Endothelial cell (in vitro differentiated cells): Measurements from ENCODE around the gene POLE4. TPM values are rescaled to one million over a fixed set of nuclear protein-coding genes. Genes with fewer than 3 reads are reported as not detected.

Experiments
- DNase-seq: peaks from one replicate; pipeline ENCODE4 v3.0.0; 2021; ENCODE audit warnings: low spot score
- H3K27ac Mint-ChIP-seq: one replicate; pipeline ENCODE4 v1.8.0; 2021; ENCODE audit warnings: mixed read lengths, inconsistent platforms; ENCODE audit not compliant: unreplicated experiment
- H3K27me3 Mint-ChIP-seq: one replicate; pipeline ENCODE4 v1.8.0; 2021; ENCODE audit warnings: mild to moderate bottlenecking, moderate library complexity, mixed read lengths, inconsistent platforms; ENCODE audit not compliant: unreplicated experiment
- H3K36me3 Mint-ChIP-seq: one replicate; pipeline ENCODE4 v1.8.0; 2021; ENCODE audit warnings: mild to moderate bottlenecking, low read depth, mixed read lengths, inconsistent platforms; ENCODE audit not compliant: unreplicated experiment
- H3K4me1 Mint-ChIP-seq: one replicate; pipeline ENCODE4 v1.8.0; 2021; ENCODE audit warnings: mild to moderate bottlenecking, mixed read lengths, inconsistent platforms; ENCODE audit not compliant: unreplicated experiment
- H3K4me3 Mint-ChIP-seq: one replicate; pipeline ENCODE4 v1.8.0; 2021; ENCODE audit warnings: mild to moderate bottlenecking, mixed read lengths, inconsistent platforms; ENCODE audit not compliant: unreplicated experiment
- H3K9me3 Mint-ChIP-seq: one replicate; pipeline ENCODE4 v1.8.0; 2021; ENCODE audit warnings: mixed read lengths, inconsistent platforms; ENCODE audit not compliant: unreplicated experiment
- total RNA-seq: library from RNA; stranded (reverse); fragmentation: NEBNext Ultra II Directional; extraction: Animal tissue kit (Norgen Biotek cat#: 25700); gene quantifications from one replicate; pipeline ENCODE4 v1.2.1, GENCODE V29; 2021; ENCODE audit not compliant: unreplicated experiment
- TF ChIP-seq, protein P1 (sequence below): fragments of 200-600 bp; sonication (generic); IDR thresholded peaks from one replicate; pipeline ENCODE4 v1.5.0; 2021; ENCODE audit warnings: antibody characterized with exemption; ENCODE audit not compliant: unreplicated experiment

POLE4 gene
- total RNA-seq, 1 donor from 2014 or later, result 23.2 TPM

- Mint-ChIP-seq H3K4me3 (no peak overlapping the region), H3K9me3 (no peaks in the 10 kb centered on the region), H3K27ac (no peak overlapping the region), H3K36me3 (peaks cover 5% of the 10 kb centered on the region), H3K4me1 (no peaks in the 10 kb centered on the region), H3K27me3 (no peaks in the 10 kb centered on the region)
- TF ChIP-seq, protein P1, sequence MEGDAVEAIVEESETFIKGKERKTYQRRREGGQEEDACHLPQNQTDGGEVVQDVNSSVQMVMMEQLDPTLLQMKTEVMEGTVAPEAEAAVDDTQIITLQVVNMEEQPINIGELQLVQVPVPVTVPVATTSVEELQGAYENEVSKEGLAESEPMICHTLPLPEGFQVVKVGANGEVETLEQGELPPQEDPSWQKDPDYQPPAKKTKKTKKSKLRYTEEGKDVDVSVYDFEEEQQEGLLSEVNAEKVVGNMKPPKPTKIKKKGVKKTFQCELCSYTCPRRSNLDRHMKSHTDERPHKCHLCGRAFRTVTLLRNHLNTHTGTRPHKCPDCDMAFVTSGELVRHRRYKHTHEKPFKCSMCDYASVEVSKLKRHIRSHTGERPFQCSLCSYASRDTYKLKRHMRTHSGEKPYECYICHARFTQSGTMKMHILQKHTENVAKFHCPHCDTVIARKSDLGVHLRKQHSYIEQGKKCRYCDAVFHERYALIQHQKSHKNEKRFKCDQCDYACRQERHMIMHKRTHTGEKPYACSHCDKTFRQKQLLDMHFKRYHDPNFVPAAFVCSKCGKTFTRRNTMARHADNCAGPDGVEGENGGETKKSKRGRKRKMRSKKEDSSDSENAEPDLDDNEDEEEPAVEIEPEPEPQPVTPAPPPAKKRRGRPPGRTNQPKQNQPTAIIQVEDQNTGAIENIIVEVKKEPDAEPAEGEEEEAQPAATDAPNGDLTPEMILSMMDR, result no peak
- no peak for DNase-seq
Measured at GRCh38 chr2:74966887-74967286, 8.4 kb downstream of the POLE4 start.

DNA sequence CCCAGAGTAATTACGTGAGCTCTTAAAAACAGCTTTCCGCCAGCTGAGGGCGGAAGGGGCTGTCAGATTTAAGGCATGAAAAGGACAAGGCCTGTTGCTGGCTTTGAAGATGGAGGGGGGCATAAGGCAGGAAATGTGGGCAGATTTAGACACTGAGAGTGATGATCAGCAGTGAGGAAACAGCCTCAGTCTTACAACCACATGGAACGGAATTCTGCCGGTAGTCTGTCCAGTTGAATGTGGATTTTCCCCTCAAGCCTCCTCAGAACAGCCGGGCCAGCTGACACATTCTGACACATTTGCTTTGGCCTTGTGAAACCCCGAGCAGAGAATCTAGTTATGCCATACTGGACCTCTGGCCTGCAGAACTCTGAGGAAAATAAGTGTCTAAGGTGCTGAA is 16.6 kb downstream of the POLE4 start:
- no peak for DNase-seq
- H3K4me3 Mint-ChIP-seq, result no peak overlapping the region
- H3K27me3 Mint-ChIP-seq, result no peaks in the 10 kb centered on the region
- H3K36me3 Mint-ChIP-seq, result no peaks in the 10 kb centered on the region
- no peak overlapping the region for H3K27ac Mint-ChIP-seq
- no peaks in the 10 kb centered on the region for H3K4me1 Mint-ChIP-seq
- H3K9me3 Mint-ChIP-seq, result no peaks in the 10 kb centered on the region
- TF ChIP-seq, protein P1, result no peak

- Mint-ChIP-seq H3K27me3 (peaks cover 2% of the 10 kb centered on the region), H3K9me3 (no peaks in the 10 kb centered on the region), H3K4me1 (no peaks in the 10 kb centered on the region), H3K4me3 (no peak overlapping the region), H3K36me3 (no peaks in the 10 kb centered on the region), H3K27ac (no peak overlapping the region)
- no peak for DNase-seq
- TF ChIP-seq, protein P1, result no peak
Measured at GRCh38 chr2:74979844-74980243, 21.4 kb downstream of the POLE4 start.

DNA sequence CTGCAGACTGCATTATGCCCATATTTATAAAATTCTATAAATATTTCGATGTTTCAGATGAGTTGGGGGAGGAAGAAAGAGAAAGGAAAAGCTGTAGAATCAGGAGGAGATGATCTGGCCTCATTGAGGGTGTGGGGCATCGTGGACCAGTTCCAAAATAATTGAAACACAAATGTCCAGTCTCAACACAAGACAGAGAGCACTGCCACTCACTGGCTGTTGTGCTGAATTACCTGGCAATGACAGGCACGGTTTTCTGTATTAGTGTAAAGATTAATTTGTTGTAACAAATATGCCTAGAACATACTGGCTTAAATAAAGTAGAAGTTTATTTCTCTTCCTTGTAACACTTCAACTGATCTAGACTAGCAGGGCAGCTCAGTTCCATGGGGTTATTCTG is 24.1 kb downstream of the POLE4 start:
- DNase-seq, result no peak
- Mint-ChIP-seq H3K27me3 (peaks cover 2% of the 10 kb centered on the region), H3K9me3 (no peaks in the 10 kb centered on the region), H3K4me3 (no peak overlapping the region), H3K36me3 (no peaks in the 10 kb centered on the region), H3K4me1 (no peaks in the 10 kb centered on the region), H3K27ac (no peak overlapping the region)
- TF ChIP-seq, protein P1, result no peak

DNA sequence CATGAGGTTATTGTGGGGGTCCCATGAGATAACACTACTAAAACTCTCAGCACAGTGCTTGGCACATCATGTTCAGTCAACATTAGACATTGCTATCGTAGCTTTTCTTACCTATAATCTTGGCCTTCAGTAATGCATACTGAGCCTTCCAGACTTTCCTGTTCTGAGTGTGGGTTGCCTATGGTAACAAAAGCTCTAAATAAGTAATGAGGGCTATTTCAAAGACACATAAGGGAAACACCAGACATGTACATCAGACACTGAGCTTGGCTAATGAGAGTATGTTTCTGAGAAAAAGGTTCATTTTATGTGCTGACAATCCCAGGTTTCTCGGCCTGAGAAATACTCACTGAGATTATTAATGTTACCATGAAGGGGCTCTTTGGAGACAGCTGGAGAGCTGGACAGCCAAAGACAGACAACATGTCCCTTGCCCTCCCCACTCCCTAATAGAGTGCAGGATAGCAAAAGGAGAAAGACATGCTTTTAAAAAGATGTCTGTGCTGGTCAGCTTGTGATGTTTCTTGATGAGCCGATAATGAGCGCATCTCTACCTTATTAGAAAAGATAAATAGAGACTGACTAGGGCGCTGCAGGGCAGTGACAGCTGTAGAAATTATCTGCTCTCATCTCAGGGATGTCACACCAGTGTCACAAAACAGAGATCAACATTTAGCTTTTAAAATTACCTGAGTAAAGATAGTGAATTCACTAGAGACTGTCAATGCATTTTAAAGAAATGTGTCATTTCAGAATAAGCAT is 25.4 kb downstream of the POLE4 start:
- TF ChIP-seq, protein P1, result no peak
- Mint-ChIP-seq H3K9me3 (no peaks in the 10 kb centered on the region), H3K4me1 (no peaks in the 10 kb centered on the region), H3K36me3 (no peaks in the 10 kb centered on the region), H3K27me3 (peaks cover 2% of the 10 kb centered on the region), H3K4me3 (no peak overlapping the region), H3K27ac (no peak overlapping the region)
- no peak for DNase-seq
